HG02938 (cell line): Measurements from ENCODE around the gene ZNF888.
"Not testable (repeated sequence)": the region's sequence is repeated elsewhere in the genome, so short reads cannot be mapped to it uniquely, and the experiment has no call there.

ENCODE experiments used
- ATAC-seq: cut with Tn5 transposase; IDR thresholded peaks from one replicate; pipeline ENCODE4 v1.9.1; 2021; ENCODE audit warnings: mild to moderate bottlenecking, moderate library complexity; ENCODE audit not compliant: unreplicated experiment

The ZNF888 gene

DNA sequence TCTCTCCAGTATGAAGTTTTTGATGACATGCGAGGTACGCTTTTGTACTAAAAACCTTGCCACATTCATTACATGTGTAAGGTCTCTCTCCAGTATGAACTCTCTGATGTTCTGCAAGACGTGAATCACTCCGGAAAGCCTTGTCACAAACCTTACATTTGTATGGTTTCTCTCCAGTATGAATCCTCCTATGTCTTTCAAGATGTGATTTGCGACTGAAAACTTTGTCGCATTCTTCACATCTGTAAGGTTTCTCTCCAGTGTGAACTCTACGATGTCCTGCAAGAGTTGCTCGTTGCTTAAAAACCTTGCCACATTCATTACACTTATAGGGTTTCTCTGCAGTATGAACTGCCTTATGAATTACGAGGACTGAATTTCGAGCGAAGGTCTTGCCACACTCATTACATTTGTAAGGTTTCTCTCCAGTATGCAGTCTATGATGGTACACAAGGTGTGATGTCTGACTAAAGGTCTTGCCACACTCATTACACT is 42.3 kb downstream of the ZNF888 start:
- no peak for ATAC-seq

GRCh38 chr19:52872996-52873395 is 50.2 kb downstream of the ZNF888 start:
- ATAC-seq, result not testable (repeated sequence)

GRCh38 chr19:52871466-52871865 is 51.8 kb downstream of the ZNF888 start:
- ATAC-seq, result no peak

DNA sequence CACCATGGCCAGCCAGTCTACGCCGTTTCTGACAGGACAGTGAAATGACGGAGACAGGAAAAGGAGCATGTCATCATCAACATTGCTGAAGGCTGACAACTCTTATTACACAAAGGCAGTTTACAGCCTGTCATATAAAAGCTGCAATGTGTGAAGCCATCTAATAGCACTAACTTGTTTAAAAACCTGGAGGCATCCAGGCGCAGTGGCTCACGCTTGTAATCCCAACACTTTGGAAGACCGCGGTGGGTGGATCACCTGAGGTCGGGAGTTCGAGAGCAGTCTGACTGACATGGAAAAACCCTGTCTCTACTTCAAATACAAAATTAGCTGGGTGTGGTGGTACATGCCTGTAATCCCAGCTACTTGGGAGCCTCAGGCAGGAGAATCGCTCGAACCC is 55.2 kb downstream of the ZNF888 start:
- ATAC-seq, result not testable (repeated sequence)

DNA sequence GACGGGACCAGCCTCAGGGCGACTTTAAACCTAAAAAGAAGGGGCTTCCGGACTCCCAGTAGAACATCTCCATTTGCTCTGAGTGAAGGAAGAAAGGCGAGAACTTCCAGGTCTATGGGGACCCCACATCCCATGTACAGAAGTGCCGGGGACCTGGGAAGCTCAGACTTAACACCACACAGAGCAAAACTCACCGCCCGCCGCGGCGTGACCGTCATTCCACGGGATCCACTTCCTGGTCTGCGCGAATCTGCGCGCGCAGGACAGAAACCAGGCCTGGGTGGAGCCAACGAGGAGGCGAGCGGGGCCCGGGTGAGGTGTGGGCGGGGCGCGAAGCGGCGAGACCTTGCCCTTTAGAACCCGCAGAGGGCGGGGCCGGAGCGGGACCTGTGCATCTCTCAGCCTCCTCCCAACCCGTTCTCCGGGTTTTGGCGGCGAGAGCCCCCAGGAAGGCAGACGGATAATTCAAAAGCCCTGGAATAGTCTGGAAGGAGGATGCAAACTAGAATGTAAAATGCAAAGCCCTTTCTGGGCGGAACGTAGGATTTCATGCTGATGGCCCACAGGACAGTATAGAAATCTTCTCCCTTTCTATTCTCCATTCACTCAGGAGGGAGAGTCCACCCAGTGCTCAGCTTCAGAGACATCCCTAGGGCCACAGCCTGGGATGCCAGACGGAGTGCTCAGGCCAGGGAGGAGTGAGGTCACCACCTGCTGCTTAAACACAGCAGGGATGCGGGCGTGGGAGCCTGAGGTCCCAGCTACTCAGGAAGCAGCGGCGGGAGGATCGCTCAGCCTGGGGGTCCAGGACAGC is 65.6 kb downstream of the ZNF888 start, which contains the start of gene ZNF468:
Gene ZNF468 (minus strand): TSS at position 242 of the 814 bp plus-strand sequence. CDS start 3,347 bp downstream, outside the sequence.
- ATAC-seq, result peak; percentile 88

DNA sequence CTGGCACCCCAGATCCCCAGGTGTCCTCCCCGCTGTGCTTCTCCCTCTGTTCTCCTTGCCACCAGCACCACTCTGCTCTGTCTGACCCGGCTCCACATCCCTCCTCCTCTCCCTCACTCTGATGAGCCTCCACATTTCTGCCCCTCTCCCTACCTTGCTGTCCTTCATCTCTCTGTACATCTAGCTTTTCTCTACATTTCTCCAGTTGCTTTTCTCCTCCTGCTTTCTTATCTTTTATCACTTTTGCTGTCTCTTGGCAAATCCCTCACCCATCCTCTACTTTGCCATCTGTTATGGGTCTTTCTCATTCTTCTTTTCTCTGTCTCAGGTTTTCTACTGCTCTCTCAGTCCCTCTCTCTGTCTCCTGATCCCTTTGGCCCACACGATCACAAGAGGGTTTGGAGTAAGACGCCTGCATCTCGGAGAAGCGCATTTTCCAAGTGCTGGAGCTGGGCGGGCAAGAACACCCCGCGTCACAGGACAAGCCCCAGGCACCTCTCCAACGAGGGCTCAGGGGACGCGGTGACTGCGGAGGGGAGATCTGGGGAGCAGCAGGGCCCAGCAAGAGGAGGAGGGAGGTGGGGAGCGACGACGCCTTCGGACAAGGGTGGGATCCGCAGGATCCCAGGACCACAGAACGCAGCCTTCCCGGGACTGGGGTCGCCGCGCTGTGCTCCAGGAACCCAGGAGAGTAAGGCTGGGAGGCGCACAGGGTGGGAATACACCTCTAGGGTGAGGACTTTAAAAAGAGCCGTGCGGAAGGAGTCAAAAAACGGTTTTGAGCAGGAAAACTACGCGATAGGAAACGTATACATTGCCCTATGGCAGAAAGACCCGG is 66.5 kb downstream of the ZNF888 start:
- peak; percentile 33 for ATAC-seq
